ENCODE results near the gene MTFR1L.
A peak's percentile ranks its signal among the peaks of the same experiment; 100 is the strongest.

- TF ChIP-seq CTCF (IDR thresholded peaks at IDR 0.05) (peak in 3 of 5 experiments; percentile 20 to 37 (median 35)), EP300 (IDR thresholded peaks at IDR 0.05; ENCODE audit: low read depth) (no peak), POLR2A (IDR thresholded peaks at IDR 0.05) (no peak), POLR2AphosphoS5 (IDR thresholded peaks at IDR 0.05) (no peak)
Measured at GRCh38 chr1:25837262-25837875, 17.6 kb downstream of the MTFR1L start.

Measured in transverse colon (tissue), 4 donors.